Mononuclear cell (primary cell): ENCODE results near the gene SCFD2. TPM values are rescaled to one million over a fixed set of nuclear protein-coding genes. Genes with fewer than 3 reads are reported as not detected.
A peak's percentile ranks its signal among the peaks of the same experiment; 100 is the strongest.

ENCODE experiments used
- H3K27me3 ChIP-seq: 2 replicates; pipeline ENCODE4 v1.6.0; 2011; ENCODE audit warnings: low read length, control low read depth; ENCODE audit not compliant: insufficient read depth
- H3K4me1 ChIP-seq: 2 replicates; pipeline ENCODE4 v1.5.1; 2011; ENCODE audit warnings: mild to moderate bottlenecking, low read length, control low read depth; ENCODE audit not compliant: insufficient read depth
- H3K4me3 ChIP-seq: 2 replicates; pipeline ENCODE4 v1.5.1; 2011; ENCODE audit warnings: mild to moderate bottlenecking, low read length, moderate library complexity
- H3K9me3 ChIP-seq: 2 replicates; pipeline ENCODE4 v1.5.1; 2011; ENCODE audit warnings: low read depth, mild to moderate bottlenecking, control low read depth, low read length
- total RNA-seq: library from RNA; depleted of rRNA; stranded (reverse); fragments of >200 nt; gene quantifications from one replicate; pipeline ENCODE4 v1.2.3, GENCODE V29; 2012

The SCFD2 gene
- total RNA-seq, 1 donor = 20.6 TPM

DNA sequence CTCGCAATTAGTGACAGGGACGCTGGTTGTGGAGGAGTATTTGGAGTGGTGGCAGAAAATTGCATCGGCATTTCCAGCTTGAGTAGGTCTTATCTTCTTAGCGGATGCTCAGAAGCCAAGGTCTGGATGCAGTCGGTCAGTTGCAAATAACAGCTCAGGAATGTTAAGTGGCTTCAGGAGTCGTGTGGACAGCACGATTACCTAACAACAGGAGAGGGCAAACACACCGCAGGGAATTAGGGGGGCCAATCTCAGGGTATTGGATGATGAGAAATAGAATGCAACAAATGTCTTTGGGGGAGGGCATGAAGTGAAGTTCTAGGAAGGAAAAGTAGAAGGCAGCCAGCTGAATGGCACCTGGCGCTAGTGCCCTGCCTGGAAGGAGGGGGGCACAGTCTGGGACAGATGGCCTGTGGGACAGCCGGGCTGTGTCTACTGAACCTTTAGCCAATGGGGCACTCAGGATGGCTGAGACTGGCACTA, 492.0 kb downstream of the SCFD2 start:
- Histone ChIP-seq H3K9me3 (no peaks in the 10 kb centered on the region), H3K4me3 (no peak overlapping the region), H3K27me3 (no peaks in the 10 kb centered on the region), H3K4me1 (no peaks in the 10 kb centered on the region)

DNA sequence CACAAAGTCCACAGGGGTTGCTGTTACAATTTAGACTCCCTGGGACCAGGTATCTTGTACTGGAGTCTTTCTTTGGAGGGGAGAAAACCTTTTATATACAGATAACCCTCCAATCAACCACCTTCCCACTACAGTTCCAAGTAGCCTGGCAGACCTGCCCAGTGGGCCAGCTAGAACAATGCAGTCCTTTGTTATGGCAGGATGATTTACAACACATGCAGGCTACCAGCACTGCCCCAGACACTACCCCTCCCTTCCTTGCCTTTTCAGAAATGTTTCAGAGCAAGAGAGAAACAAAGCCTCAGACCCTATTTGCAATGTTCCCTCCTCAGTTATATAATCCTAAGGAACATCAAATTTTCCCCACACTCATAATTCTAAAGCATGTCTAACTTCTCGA, 492.7 kb downstream of the SCFD2 start:
- H3K27me3 ChIP-seq = no peaks in the 10 kb centered on the region
- no peaks in the 10 kb centered on the region for H3K9me3 ChIP-seq
- H3K4me1 ChIP-seq = no peaks in the 10 kb centered on the region
- H3K4me3 ChIP-seq = no peak overlapping the region

DNA sequence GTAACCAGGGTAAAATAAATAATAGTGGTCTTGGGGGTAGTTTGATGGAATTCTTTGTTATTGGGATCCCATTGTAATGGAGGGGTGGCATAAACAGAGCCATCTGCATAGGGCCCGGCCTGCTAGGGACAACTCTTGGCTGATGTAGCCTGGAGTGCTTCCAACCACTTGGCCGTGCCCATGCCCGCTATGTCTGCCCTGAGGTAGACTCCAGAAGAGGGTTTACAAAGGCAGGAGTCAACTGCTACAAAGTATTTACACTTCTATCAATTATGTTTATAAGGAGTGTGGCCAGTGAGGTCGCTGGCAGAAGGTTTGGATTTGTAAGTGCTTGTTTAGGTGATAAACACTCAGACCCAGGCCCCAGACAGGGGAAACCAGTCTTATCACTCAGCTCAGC, 495.6 kb downstream of the SCFD2 start:
- Histone ChIP-seq H3K9me3 (no peaks in the 10 kb centered on the region), H3K4me1 (no peaks in the 10 kb centered on the region), H3K27me3 (no peaks in the 10 kb centered on the region), H3K4me3 (no peak overlapping the region)

DNA sequence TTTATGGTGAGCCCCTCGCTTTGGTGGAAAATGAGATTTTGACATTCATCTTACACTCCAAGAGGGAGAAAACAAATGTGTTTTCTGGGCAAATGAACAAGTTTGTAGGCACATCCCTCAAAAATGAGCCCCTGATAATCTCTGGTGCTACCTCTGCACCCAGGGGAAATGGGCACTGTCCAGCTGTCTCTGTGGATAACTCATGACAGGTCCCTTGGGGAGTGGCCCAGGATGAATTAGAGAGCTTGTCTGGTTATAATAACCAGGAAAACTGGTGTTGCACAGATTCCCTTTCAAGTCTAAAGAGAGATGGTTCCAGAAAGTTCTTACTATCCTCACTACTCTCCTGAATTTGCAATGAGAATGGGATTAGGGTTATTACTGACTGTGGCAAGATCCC, 496.2 kb downstream of the SCFD2 start:
- Histone ChIP-seq H3K27me3 (no peaks in the 10 kb centered on the region), H3K4me3 (no peak overlapping the region), H3K9me3 (no peaks in the 10 kb centered on the region), H3K4me1 (no peaks in the 10 kb centered on the region)

DNA sequence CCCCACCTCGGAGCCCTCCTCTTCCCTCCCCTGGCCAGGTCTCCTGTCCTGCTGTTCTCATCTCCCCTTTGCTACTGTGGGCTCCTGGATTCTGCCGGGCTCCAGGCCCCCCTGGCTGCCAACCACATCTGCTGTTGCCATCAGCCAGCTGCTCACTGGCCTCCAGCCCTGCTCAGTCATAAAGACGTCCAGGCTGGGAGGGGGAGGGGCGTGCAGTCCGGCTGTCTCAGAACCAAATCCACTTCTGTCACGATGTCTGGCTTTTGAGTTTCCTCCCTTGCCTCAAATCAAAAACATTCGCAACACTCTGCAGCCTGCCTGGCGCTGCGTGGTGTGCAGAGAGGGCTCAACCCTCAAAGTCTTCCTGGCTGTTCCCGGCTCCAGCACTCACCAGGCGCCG, 496.7 kb downstream of the SCFD2 start:
- Histone ChIP-seq H3K4me3 (no peak overlapping the region), H3K4me1 (no peaks in the 10 kb centered on the region), H3K27me3 (no peaks in the 10 kb centered on the region), H3K9me3 (no peaks in the 10 kb centered on the region)

DNA sequence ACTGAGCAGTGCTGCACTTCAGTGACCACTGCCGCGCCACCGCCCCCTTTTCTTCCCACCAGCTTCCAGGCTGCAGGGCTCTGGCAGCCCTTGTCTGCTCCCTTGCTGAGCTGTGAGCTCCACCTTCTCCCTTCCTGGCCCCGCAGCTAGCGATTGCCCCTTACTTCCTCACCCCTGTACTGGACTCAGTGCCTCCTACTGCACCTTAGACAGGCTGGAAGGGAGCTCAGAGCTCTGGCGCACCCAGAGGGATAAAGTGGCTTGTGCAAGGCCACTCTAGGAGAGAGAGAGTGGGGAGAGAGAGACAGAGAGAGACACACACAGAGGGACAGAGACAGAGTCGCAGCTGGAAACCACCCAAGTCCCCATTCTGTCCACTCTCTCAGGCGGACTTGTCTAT, 497.7 kb downstream of the SCFD2 start:
- H3K27me3 ChIP-seq = peaks cover under 1% of the 10 kb centered on the region
- H3K4me3 ChIP-seq = no peak overlapping the region
- H3K4me1 ChIP-seq = no peaks in the 10 kb centered on the region
- no peaks in the 10 kb centered on the region for H3K9me3 ChIP-seq

DNA sequence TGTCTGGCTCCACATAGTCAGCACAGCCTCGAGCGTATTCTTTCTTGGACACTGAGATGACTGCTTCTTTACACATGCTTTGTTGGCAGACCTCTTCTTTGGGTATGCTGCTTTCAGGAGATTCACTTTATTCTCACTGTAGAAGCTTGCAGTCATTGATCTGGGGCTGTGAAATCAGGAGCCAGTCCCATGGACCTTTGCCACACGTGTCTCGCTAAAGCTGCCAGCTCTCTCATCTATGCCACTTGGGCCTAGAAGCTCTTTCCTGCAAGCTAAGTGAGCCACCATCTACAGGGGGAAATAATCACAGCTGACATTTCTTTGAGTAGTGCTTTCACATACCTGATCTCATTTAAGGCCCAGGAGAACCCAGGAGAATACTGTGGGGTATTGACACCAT, 498.7 kb downstream of the SCFD2 start:
- Histone ChIP-seq H3K4me3 (no peak overlapping the region), H3K4me1 (peaks cover 6% of the 10 kb centered on the region), H3K27me3 (peaks cover 9% of the 10 kb centered on the region), H3K9me3 (no peaks in the 10 kb centered on the region)

DNA sequence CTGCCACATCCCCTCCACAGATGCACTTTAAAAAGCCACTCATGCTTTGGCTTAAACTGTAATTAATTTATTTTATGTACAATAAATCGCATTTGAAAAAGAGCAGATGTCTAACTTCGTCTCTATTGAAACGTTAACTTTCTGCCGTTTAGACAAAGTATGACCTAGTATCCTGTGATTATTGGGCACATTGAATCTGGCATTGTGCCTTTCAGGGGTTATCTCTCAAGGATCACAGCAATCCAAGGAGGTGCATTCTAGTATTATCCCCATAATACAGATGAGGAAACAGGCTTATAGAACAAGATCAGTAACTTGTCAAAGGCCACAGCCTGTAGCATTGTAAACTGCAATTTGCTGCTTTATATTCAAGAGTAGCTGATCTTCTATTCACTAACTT, 499.1 kb downstream of the SCFD2 start:
- H3K27me3 ChIP-seq = peaks cover 9% of the 10 kb centered on the region
- no peaks in the 10 kb centered on the region for H3K9me3 ChIP-seq
- peaks cover 8% of the 10 kb centered on the region for H3K4me1 ChIP-seq
- H3K4me3 ChIP-seq = no peak overlapping the region

DNA sequence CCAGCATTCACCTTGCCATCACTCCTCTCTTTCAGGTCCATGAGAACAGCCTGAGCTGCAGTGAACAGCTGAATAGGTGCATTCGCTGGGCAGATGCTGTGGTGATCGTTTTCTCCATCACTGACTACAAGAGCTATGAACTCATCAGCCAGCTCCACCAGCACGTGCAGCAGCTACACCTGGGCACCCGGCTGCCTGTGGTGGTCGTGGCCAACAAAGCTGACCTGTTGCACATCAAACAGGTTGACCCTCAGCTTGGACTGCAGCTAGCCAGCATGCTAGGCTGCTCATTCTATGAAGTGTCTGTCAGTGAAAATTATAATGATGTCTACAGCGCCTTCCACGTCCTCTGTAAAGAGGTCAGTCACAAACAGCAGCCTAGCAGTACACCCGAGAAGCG, 500.6 kb downstream of the SCFD2 start:
- Histone ChIP-seq H3K27me3 (peaks cover 23% of the 10 kb centered on the region), H3K9me3 (no peaks in the 10 kb centered on the region), H3K4me1 (peaks cover 14% of the 10 kb centered on the region), H3K4me3 (no peak overlapping the region)

DNA sequence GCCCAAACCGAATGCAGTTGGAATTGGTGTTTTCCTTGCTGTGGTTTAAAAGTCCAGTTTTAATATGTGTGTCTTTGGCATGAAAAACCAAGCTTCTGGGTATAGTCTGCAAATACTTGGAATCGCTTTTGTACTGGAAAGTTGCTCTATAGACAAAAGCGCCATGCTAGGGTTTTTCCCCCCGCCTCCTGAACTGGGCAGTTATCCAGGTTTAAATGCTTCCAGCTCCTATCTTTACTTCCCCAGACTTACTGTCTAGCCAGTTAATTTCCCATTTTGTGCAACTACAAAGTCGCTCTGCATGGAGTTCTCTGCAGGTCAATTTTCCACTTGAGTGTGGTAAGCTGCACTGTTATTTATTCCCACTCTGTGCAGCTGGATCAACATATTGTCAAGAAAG, 501.1 kb downstream of the SCFD2 start:
- no peaks in the 10 kb centered on the region for H3K9me3 ChIP-seq

DNA sequence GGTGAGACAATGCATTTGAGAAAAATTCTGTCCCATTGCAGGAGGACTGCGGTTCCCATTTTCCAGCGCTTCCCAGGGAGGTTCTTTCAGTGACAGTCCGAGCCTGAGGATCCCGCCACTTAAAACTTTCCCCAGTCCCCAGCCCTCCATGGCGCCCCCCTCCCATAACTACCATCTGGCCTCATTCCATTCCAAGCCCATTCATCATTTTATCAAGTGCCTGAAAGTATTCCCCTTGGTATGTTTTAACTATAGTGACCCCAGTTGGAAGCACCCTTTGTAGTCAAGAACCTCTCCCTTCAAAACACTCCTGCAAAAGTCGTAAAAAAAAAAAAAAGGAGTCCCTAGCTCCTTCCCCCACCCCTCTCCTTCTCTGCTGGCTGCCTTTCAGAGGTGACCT, 502.5 kb downstream of the SCFD2 start:
- H3K9me3 ChIP-seq = no peaks in the 10 kb centered on the region
- H3K27me3 ChIP-seq = peaks cover 36% of the 10 kb centered on the region
- peaks cover 14% of the 10 kb centered on the region for H3K4me1 ChIP-seq
- no peak overlapping the region for H3K4me3 ChIP-seq

More for the DNA sequence above, 501.1 kb downstream of the SCFD2 start:
- H3K4me3 ChIP-seq = no peak overlapping the region
- peaks cover 14% of the 10 kb centered on the region for H3K4me1 ChIP-seq
- H3K27me3 ChIP-seq = peaks cover 28% of the 10 kb centered on the region

DNA sequence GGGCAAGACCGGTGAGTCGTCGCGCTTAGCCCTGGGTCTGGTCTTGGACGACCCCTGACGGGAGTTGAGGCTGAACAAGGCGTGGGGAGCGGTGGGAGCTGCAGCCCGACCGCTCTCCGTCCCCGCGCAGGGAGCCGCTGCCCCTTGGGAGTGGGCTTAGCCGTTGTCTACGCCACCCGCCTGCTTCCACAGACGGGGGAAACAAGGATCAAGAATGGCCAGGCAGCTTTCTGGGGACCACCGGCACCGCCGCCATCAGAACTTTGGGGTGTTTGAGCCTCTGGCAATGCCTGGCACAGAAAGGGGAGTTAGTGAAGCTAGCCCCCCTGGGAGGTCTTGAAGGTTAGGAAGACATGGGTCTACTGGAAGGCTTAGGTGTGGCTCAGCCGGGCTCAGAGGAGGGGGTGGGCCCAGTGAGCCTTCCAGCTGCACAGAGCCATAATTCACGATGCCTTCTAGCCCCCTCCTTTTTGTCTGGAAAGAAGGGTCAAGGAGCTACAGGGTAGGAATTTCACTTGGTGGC, 503.2 kb downstream of the SCFD2 start:
- H3K4me3 ChIP-seq = peak overlapping the region; percentile 35

DNA sequence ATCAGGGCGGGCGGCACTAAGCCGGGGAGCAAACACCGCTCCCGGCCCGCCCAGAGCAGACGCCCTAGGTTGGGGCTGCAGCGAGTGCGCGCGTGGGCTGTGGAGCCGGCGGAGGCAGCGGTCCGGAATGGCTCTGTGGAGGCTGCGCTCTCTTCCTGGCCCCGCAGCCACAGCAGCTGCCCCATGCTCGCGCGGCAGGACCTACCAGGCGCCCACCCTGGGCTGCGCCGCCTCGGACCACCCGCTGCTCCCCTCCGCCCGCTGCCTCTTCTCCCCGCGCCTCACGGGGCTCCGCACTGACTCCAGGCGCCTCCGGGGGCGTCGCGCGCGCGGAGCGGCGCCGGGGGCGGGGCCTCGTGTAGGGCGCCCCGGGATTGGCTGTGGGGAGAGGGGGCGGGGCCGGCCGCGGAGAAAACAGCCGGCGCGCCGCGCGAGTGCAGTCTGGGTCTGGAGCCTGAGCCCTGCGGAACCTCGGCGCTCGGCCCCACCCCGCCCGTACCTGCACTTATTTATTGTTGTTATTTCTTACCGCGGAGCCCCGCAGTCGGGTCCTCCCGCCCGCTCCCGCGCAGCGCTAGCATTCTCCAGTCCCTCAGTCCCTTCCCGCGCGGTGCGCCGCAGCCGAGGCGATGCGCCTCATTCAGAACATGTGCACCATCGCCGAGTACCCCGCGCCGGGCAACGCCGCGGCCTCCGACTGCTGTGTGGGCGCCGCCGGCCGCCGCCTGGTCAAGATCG, 503.8 kb downstream of the SCFD2 start, which contains the start of gene RASL11B:
Gene RASL11B, plus strand, starts transcription at position 439 of the 738 bp plus-strand sequence. Its CDS starts 191 bp downstream, at position 630.
- Histone ChIP-seq H3K27me3 (peaks cover 36% of the 10 kb centered on the region), H3K9me3 (no peaks in the 10 kb centered on the region), H3K4me3 (peak within 1 kb of the TSS; percentile 35), H3K4me1 (peaks cover 14% of the 10 kb centered on the region)

More for the DNA sequence above, 503.2 kb downstream of the SCFD2 start:
- H3K27me3 ChIP-seq = peaks cover 36% of the 10 kb centered on the region
- H3K9me3 ChIP-seq = no peaks in the 10 kb centered on the region
- peaks cover 14% of the 10 kb centered on the region for H3K4me1 ChIP-seq

DNA sequence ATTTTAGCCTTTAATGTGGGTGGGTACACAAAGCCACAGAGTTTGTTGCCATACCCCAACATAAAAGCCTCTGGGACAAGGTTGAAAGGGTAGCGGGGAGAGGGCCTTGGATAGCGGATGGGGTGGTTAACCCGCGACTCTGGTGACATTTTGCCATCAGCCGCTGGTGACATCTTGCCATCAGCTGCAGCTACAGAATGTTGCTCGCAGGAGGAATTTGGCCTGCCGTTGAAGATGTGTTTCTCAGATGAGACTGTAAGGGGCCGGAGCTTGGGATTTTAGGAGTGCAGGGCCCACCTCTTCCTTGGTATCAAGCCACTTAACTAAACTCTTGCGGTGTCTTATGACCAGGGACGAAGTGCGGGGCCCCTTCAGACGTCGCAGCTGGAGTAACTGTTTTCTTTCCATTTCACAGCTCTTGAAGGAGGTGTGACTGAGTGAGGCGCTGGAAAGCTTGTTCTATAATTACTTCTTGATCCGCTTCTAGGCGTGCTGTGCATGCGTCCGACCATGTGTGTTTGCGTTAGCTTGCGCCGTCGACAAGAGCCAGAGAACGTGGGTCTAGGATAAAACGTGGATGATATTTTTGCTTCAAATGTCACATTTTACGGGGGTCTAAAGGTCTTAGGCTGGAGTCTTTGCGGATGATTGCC, 504.6 kb downstream of the SCFD2 start:
- H3K4me3 ChIP-seq = peak overlapping the region; percentile 35
- no peaks in the 10 kb centered on the region for H3K9me3 ChIP-seq
- H3K27me3 ChIP-seq = peaks cover 36% of the 10 kb centered on the region

DNA sequence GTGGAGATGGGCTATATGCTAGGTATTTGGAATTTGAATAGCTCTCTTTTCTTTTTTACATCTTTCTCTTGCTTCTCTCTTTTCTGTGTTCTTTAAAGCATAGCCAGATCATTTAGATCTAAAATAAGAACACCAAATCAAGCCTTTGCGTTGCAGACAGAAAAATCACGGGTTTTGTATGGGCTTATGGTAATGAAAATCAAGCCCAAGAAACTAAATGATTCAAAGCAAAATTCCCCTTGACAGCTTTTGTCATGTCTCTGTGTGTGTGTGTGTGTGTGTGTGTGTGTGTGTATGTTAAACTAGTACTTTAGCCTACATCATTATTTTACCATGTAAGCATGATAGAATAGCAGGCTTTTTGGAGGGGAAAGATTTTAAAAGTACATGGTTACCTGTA, 505.5 kb downstream of the SCFD2 start:
- H3K4me3 ChIP-seq = no peak overlapping the region
- peaks cover 36% of the 10 kb centered on the region for H3K27me3 ChIP-seq
- peaks cover 14% of the 10 kb centered on the region for H3K4me1 ChIP-seq
- H3K9me3 ChIP-seq = no peaks in the 10 kb centered on the region

More for the DNA sequence above, 504.6 kb downstream of the SCFD2 start:
- H3K4me1 ChIP-seq = peaks cover 14% of the 10 kb centered on the region
